GM19455 (cell line): ENCODE data around the gene LRRC37B.
"Not testable (repeated sequence)": the region's sequence is repeated elsewhere in the genome, so short reads cannot be mapped to it uniquely, and the experiment has no call there.

ENCODE experiments used
- ATAC-seq: cut with Tn5 transposase; IDR thresholded peaks from one replicate; pipeline ENCODE4 v1.9.1; 2021; ENCODE audit not compliant: unreplicated experiment

Gene LRRC37B

GRCh38 chr17:32041306-32041875, 34.2 kb downstream of the LRRC37B start:
- ATAC-seq = not testable (repeated sequence)

- not testable (repeated sequence) for ATAC-seq
Observed at GRCh38 chr17:32042266-32042665, 35.1 kb downstream of the LRRC37B start.

- not testable (repeated sequence) for ATAC-seq
Observed at GRCh38 chr17:32045611-32046010, 38.4 kb downstream of the LRRC37B start.

GRCh38 chr17:32047663-32048062, 40.5 kb downstream of the LRRC37B start:
- not testable (repeated sequence) for ATAC-seq

DNA sequence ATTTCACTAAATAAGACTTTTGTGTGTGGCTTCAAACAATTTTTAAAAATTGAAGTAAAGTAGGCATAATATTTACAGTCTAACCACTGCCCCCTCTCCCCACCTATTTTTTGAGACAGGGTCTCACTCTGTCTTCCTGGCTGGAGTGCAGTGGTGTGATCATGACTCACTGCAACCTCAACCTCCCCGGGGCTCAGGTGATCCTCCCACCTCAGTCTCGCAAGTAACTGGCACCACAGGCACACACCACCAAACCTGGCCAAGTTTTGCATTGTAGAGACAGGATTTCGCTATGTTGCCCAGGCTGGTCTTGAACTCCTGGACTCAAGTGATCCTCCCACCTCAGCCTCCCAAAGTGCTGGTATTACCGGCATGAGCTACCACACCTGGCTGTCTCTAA, 47.8 kb downstream of the LRRC37B start:
- ATAC-seq = not testable (repeated sequence)

DNA sequence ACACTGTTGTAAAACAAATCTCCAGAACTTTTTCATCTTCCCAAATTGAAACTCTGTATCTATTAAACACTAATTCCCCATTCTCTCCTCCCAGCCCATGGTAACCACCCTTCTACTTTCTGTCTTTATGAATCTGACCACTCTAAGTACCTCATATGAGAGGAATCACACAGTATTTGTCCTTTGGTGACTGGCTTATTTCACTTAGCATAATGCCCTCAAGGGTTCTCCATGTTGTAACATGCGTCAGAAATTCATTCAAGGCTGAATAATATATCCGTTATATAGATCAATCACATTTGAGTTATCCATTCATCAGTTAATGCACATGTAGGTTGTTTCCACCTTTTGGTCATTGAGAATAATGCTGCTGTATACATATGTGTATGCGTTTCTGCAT, 48.2 kb downstream of the LRRC37B start:
- ATAC-seq = not testable (repeated sequence)

DNA sequence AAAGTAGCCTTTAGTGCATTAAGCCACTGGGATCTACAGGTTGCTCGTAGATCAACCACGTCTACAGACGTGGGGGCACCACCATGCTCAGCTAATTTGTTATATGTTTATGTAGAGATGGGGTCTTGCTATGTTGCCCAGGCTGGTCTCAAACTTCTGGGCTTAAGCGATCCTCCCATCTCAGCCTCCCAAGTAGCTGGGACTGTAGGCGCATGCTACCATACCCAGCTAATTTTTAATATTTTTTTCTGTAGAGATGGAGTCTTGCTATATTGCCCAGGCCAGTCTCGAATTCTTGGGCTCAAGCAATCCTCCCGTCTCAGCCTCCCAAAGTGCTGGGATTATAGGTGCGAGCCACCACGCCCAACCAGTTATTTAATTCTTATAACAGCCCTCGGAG, 49.3 kb downstream of the LRRC37B start:
- not testable (repeated sequence) for ATAC-seq

- not testable (repeated sequence) for ATAC-seq
Observed at GRCh38 chr17:32057460-32058105, 50.4 kb downstream of the LRRC37B start.

DNA sequence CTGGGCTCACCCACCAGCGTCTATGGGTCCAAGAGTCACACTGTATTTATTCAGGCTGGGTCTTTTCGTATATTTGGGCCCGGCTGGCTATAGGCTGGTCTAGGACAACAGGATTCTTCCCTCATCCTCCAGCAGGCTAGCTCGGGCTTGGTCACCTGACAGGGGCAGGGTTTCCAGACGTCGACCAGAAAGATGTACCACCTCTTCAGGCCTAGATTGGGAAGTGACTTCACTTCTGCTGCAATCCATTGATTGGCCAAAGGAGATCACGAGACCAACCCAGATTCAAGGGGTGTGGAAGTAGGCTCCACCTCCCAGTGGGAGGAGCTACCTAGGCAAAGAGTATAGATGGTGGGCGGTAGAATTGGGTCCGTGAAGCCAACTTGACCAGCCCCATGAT, 53.5 kb downstream of the LRRC37B start:
- not testable (repeated sequence) for ATAC-seq

- ATAC-seq = not testable (repeated sequence)
Observed at GRCh38 chr17:32061840-32062239, 54.7 kb downstream of the LRRC37B start.

- ATAC-seq = not testable (repeated sequence)
Observed at GRCh38 chr17:32064091-32064490, 56.9 kb downstream of the LRRC37B start.

GRCh38 chr17:32066123-32066680, 59.0 kb downstream of the LRRC37B start:
- ATAC-seq = not testable (repeated sequence)

GRCh38 chr17:32066863-32067642, 59.9 kb downstream of the LRRC37B start:
- ATAC-seq = not testable (repeated sequence)

DNA sequence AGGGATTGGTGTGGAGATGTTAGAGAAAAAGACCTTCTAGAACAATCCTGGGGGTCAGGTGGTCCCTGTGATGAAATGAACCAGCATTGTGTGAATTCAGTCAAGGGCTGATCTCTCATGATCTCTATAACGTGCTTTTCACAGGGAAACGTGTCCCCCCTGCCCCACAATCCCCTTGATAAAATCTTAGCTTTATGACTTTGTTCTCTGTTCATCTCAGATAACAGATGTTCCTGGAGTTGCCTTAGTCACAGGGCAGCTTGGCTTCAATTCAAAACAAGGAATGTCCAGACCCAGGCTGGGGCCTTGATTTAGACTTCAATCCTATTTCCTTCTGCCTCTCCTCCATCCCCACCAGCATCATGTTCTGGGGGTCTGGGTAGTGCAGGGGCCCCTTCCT, 61.9 kb downstream of the LRRC37B start:
- not testable (repeated sequence) for ATAC-seq

DNA sequence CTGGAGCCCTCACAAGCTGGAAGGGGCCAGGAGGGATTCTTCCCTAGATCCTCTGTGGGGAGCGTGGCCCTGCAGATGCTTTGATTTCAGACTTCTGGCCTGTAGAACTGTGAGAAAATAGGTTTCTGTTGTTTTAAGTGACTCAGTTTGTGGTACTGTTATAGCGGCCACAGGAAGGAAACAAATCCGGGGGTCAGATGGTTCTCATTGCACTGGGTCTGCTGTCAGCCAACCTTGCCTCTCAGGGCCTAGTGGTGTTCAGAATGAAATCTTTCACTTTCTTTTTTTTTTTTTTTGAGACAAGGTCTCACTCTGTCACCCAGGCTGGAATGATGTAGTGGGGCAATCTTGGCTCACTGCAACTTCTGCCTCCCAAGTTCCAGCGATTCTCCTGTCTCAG, 64.8 kb downstream of the LRRC37B start:
- ATAC-seq = peak; percentile 89

DNA sequence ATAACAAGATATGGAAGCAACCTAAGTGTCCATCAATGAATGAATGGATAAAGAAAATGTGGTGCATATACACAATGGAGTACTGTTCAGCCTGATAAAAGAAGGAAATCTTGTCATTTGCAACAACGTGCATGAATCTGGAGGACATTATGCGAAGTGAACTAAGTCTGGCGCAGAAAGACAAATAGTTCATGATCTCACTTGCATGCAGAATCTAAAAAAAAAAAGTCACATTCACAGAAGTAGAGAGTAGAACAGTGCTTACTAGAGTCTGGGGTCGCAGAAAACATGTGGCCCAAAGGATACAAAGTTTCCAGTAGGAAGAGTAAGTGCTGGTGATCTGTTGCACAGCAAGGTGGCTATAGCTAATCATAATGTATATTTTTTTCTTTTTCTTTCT, 65.9 kb downstream of the LRRC37B start:
- not testable (repeated sequence) for ATAC-seq

- peak; percentile 75 for ATAC-seq
Observed at GRCh38 chr17:32079753-32080152, 72.6 kb downstream of the LRRC37B start.

DNA sequence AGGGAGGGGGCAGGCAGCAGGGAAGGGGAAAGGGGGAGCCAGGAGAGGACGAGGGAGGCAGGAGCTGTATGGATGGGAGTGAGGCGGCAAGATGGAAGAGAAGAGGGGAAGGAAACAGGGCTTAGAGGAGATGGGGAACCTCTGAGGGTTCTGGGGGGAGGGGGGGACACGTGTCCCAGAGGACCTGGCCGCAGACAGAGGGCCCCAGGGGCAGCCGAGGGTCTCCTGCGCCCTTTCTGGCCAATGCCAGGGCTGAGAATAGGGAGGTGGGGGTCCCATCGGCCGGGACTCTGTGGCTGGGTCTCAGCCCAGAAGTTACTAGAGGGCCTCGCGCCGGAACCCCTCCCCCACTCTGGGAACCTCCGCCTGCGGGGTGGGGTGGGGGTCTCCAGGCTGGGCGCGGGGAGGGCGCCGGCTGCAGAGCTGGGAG, 76.4 kb downstream of the LRRC37B start:
- ATAC-seq = not testable (repeated sequence)

GRCh38 chr17:32084003-32084941, 77.1 kb downstream of the LRRC37B start:
- not testable (repeated sequence) for ATAC-seq
